ENCODE measurements around the gene UCKL1.
"Not testable (repeated sequence)": the region's sequence is repeated elsewhere in the genome, so short reads cannot be mapped to it uniquely, and the experiment has no call there.

The UCKL1 gene

DNA sequence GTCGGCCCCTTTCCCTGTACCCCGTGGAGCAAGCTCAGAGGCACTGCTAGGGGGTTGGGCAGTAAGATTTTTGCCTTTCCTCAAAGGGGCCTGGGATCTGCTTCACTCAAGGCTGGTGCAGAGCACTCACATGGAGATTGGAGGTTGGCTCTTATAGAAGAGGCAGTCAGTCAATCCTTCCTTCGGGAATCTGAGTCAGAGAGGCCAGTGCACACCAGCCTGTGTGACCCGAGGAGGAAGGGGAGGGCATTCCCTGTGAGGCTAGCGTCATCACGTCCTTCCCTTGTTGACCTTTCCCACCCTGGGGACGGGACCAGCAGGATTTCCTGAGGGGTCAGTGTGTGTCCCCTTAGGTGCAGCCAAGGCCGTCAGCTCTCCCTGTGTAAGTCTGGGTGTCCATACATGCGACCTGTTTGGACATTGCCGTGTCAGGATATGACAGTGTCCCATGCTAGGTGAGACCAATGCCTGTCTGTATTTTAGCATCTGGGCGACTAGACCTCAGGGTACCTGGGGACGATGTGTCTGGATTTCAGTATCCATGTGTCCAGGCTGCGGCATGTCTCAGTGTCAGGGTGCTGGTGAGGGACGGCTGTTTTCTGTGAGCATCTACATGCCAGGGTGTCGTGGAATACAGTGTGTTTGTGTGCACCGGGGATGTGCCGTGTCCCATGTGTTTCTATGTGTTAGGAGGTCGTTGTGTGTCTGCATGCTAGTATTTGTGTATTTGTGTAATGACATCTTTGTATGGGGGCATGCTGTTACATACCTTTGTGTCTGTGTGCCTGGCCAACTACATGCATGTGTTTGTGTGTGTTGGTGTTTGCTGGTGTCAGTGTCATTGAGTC, 16.3 kb upstream of the UCKL1 start:
- DNase-seq = no peak

DNA sequence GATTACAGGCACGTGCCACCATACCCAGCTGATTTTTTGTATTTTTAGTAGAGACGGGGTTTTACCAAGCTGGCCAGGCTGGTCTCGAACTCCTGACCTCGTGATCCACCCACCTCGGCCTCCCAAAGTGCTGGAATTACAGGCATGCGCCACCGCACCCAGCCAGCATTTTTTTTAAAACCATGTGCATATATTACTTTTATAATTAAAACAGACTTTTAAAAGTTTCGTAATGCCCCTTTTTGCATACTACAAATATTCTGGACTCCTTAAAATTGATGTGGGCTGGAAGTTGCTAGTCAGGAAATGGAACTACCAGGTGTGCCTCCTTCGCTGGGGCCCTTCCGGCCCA, 15.7 kb upstream of the UCKL1 start:
- not testable (repeated sequence) for DNase-seq

DNA sequence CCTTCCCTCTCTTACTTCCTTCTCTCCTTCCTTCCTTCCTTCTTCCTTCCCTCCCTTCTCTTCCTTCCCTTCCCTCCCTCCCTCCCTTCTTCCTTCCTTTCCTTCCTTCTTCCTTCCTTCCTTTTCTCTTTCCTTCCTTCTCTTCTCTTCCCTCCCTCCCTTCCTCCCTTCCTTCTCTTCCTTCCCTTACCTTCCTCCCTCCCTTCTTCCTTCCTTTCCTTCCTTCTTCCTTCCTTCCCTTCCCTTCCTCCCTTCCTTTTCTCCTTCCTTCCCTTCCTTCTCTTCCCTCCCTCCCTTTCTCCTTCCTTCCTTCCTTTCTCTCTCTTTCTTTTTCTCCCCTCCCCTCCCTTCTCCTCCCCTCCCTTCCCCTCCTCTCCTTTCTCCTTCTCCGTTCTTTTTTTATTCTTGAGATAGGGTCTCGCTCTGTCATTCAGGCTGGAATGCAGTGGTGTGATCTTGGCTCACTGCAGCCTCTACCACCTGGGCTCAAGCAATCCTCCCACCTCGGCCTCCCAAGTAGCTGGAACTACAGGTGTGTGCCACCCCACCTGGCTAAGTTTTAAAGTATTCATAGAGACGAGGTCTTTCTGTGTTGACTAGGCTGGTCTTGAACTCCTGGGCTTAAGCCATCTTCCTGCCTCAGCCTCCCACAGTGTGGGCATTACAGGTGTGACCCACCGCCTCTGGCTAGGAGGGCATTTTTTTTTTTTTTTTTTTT, 14.7 kb upstream of the UCKL1 start:
- DNase-seq = no peak

DNA sequence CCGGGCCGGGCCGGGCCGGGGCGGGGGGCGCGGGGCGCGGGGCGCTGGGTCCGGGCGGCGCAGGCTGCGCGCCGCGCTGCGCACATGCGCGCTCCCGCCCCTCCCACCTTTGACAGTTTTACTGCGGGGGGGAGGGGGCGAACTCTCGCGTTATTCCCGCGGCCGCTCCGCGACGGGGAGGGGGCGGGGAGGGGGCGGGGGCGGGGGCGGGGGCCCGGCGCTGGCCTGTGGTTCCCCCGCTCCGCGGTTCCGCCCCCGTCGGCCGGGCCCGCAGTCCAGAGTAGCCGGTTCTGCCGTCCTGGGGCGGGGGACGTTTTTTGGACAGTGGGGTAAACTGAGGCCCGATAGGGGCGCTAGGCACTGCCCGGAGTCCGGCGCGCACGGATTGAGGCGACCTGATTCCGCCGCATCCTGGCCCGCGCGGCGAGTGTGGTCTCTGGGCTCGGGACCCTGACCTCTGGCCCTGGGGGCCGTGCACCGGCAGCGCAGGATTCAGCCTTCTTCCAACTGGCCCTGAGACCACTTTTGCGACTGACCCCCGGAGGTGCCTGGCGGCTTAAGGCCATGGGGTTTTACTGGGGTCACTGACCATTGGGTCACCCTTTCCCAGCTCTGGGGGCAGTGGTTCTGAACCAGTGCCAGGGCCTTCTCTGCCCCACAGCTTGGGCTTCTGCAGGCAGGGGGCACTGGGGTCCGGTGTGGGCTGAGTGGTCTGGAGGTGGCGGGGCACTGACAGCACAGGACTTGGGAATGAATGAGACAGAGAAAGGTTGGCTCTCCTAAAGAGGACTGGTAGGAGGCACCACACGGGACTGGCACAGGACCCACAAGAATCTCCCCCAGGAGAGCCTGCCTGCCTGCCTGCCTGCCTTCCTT, 13.9 kb upstream of the UCKL1 start, which contains the start of gene ZNF512B:
Gene ZNF512B (minus strand): TSS at position 93 of the 876 bp plus-strand sequence. CDS start 1,980 bp downstream, outside the sequence.
- peak; percentile 45 to 74 for DNase-seq

DNA sequence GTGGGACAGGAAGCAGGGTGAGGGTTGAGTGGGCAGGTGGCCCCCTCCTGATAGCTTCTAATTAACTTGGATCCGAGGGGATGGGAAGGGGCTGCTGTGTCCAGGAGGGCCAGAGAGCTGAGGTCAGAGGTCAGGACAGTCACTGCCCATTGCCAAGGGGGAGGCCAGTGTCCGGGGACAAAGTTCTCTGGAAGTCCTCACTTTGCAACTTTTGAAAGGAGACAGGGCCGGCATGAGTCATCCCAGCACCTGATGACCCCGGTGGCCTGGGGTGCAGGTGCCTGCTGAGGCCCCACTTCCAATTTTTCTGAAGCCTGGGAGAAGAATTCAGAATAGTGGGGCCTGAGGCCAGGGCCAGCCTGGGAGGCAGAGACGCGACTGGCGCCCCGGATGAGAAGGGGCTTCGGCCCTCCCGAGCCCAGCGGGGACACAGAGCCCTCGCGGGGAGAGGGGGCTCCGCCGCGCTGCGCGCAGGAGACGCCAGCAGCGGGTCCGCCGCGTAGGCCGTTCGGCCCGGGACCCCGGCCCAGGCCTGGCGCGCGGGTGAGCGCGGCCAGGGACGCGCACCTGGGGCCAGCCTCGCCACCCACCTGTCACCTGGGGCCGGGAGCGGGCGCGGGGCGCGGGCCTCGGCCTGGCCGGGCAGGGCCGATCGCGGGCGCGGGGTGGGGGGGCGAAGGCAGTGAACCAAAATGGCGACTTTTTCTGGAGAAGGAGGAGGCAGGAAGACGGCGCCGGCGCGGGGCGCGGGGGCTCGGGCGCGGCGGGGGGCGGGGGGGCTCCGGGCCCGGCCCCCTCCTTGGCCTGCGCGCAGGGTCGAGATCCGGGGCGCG, 12.9 kb upstream of the UCKL1 start:
- no peak for DNase-seq

DNA sequence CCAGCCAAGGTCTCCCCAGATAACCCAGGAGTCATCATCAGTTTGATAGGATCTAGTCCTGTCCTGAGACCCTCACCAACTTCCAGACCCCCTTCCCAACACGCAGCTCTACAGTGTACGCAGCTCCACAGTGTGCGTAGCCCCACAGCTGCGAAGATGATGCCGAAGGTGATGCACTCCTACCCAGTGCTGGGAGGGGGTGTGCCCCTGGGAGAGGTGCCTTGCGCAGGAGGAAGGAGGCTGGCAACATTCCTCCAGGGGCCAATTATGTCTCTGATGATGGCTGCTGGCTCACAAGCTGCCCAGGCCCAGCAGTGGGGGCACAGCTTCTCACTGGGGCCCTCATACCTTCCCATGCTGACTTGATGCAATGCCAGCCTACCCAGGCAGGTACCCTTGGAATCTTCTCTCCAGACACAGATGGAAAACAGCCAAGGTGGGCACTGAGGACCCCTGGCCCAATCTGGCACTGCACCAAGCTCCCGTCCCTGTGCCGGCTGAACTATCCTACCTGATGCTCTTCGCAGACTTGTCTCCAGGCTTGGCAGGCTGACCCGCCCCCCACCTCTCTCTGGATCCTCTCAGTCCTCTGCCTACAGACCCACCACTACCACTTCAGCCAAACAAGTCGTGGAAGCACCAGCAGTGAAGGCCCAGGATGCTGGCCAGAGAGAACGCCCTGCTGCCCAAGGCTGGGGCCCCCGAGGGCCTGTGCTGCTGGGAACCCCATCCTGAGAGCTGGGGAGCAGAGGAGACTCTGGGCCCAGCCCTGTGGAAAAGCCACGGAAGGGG, 12.1 kb upstream of the UCKL1 start:
- DNase-seq = no peak

DNA sequence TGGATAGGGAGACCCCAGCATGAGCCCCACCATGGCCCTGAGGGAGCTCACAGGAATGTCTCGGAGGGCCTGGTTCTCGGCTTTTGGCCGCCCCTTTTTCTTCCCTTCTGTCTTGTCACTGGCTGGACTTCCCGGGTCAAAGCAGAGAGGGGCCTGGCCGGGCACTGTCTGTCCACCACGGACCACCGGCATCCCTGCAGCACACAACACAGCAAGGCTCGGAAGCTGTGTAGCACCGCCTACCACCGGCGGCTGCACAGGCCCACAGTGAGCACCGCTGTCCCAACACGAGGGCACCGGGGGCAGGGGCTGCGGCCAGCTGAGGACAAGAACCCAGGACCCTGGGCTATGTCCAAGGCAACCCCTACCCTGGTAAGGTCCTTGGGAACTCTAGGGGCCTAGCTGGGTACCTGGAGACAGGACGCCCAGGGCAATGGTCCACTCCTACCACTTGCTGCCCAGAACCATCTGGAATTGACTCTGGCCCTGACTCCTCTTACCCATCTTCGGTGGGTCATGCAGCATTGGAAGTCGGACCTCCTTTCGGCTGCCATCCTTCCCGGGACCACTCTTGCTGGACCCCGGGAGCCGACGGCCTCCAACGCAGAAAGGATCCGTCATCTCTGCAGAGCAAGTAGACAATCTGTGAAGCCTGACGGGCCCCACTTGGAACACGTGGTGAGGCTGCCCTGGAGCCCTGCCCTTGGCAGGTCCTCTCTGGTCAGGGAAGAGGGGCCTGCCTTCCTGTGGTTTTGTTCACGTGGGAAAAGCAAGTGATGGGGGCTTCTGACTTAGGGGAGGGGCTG, 11.3 kb upstream of the UCKL1 start:
- no peak for DNase-seq

DNA sequence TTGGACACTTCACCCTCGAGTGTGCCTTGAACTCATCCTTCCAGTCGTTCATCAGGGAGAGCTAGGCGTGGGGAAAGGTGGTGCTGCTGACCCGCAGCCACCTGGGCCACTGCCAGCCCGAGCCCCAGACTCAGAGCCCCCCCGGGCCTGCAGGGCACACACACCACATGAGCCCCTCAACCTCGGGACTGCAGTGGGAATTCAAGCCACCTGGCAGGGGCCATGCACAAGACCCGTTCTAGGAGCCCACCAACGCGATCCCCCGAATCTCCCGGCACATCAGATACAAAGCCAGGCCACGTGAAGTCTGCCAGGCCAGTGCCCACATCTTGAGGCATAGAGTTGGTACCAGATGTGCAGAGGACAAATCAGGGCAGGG, 10.7 kb upstream of the UCKL1 start:
- no peak for DNase-seq

DNA sequence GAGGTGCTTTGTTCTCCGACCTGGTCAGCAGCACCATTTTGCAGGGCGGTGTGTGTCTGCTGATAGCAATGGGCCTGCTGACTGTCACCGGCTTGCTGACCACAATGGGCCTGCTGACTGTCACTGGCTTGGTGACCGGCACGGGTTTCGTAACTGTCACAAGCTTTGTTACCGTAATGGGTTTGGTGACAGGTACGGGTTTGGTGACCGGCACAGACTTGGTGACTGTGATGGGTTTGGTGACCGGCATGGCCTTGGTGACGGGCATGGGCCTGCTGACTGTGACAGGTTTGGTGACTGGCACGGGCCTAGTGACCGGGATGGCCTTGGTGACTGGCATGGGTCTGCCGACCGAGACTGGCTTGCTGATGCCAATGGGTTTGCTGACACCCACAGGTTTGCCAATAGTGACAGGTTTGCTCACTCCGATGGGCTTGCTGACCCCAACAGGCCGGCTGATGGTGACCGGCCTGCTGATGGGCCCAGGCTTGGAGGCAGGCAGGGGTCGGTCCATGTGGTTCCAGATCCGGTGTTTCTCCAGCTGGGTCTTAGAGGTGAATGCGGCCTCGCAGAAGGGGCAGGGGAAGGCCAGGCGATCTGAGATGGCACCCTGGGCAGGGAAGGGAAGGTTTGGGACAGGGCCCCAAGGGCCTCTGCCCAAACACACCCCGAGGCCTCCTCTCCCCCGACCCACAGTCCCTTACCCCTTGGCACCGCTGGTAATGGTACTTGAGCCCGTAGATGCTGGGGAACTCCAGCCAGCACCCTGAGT, 10.1 kb upstream of the UCKL1 start:
- DNase-seq = no peak

DNA sequence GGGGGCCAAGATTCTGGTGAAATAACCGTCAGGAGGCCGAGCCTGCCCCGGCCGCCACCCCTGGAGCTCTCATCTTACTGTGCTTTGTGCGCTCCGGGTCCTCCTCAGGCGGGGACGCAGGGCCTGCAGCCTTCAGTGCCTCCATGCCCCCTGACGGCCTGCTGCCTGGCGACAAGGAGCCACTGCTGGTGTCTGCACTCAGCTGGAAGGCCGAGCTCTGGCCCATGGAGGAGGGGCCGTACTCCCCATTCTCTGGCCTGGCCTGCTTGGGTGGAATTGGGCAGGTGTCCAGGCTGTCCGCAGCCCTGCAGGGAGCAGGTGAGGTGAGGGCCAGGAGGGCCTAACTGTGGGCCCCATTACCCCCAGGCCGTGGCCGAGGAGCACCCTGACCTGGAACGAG, 8.2 kb upstream of the UCKL1 start:
- no peak for DNase-seq

DNA sequence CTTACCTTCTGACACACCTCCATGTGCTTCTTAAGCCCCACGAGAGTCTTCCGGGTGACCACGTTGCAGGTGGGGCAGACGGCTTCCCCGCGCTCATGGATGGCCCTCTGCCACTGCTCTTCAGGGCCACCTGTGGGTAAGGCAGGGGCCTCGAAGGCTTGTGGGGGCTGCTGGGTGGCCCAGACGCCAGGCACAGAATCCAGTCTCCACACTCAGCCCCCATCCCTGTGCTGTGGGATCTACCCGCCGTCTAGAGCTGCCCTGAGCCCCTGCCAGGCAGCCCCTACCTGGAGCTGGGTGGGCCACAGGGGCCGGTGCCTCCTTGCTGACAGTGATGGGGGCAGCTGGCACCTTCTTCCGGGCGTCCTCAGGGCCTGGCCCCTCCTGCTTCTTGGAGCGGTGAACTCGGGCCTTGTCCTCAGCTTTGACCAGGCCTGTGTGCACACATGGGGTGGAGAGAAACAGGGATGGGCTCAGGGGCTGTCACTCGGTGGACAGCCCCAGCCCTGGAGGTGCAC, 7.6 kb upstream of the UCKL1 start:
- DNase-seq = no peak

DNA sequence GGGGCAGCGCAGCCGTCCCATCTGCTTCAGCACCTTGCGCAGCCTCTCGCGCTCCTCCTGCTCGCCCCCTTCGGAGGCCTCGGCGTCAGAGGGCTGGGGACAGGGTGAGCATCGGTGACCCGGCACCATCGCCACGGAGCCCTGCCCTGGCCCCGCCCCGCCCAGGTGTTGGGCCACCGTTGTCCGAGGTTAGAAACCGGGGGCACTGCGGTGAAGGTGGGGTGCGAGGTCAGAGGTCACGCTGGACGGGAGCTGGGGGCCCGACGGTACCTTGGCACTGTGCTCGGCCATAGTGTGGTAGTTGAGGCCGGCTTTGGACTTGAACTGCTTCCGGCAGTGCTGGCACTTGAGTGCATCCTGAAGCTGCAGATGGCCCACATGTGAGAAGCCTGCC, 7.1 kb upstream of the UCKL1 start:
- DNase-seq = no peak

DNA sequence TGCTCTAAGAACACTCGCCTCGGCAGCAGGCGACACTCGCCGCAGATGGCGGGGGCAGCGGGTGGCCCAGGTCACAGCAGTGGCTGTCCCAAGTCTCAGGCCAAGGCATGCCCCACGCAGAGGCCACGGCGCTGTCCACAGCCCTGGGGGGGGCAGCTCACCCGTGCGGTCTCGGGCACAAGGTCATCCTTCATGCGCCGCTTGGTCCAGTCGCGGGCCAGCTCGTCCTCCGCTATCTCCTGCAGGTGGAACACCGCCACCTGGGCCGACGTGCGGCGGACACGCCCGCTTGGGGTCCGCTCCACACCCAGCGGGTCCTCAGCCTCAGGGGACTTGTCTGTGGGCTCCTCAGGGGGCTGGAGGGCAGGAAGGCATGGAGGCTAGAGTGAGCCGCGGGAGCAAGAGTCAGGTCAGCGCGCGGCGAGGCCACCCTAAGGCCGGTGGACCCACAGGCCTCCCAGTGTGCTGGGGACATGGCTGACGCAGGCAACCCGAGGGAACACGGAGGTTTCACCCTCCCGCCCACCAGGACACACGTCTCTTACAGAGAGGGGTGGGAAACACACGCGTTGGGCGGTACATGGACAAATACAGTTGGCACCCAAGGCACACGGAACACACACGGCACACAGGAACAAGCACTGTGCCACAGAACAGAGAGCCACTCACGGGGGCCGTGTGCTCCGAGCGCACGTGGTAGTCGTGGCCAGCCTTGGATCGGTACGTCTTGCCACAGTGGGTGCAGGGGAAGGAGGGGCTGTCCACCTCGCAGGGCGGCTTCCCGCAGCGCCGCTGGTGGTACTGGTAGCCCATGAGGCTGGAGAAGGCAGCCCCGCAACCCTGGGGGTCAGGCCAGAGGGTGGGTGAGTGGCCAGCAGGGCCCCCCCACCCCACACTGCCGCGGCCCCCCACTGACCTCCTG, 6.5 kb upstream of the UCKL1 start:
- DNase-seq = no peak

DNA sequence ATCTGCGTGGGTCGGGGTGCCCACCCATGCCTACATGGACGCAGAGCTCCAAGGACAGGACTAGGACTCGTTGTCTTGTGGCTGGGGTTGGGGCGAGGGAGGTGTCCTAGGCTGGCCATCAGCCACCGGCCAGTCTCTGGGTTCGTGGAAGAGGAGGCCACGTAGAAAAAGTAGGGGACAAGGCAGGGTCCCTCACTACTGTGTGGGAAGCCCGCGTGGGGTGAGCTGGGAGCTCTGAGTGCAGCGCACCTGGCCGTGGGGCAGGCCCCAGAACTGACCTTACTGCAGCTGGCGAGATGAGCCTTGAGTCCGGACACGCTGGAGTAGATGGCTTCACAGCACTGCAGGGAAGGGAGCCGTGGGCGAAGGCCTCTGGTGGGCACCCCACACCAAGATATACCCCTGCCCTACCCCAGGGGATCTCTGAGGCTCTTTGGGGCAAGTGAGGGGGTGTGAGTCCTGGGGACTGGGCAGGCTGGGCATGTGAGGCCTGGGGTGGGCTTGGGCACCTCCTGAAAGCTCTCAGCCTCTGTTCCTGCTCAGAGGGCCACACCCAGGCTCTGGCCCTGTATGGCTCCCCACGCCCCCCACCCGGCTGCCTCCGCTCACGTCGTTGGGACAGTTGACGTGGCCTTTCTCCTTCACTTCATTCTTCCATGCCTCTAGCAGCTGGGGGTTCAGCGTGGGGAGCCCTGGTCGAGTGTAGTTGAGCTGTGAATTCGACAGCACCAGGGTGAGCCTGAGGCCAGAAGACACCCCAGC, 5.6 kb upstream of the UCKL1 start:
- DNase-seq = no peak

DNA sequence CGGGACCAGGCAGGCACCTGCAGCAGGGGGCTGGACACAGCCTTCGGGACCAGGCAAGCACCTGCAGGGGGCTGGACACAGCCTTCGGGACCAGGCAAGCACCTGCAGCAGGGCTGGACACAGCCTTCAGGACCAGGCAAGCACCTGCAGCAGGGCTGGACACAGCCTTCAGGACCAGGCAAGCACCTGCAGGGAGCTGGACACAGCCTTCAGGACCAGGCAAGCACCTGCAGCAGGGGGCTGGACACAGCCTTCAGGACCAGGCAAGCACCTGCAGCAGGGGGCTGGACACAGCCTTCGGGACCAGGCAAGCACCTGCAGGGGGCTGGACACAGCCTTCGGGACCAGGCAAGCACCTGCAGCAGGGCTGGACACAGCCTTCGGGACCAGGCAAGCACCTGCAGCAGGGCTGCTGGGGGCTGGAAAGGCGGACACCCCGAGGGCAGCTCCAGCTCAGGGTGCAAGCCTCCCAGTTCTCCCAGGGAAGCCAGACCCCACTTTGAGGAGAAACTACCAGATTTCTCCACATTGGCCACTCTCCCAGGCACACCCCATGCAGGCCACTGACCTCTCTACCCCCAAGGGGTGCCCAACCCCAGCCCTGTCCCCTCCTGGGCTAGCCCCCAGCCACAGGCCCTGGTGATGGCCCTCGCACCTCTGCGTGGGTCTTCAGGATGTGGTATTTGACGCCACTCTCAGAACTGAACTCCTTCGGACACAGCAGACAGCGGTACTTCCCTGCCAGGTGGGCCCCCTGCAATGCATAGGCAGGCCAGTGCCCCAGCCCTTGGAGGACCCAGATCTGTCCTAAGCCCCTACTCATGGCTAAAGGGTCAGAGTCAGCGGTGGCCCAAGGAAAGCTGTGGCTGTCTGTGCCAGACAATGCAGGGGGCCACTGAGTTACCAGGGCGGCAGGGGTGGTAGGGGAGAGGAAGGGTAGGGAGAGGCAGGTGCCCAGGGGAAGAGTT, 4.7 kb upstream of the UCKL1 start:
- DNase-seq = not testable (repeated sequence)

DNA sequence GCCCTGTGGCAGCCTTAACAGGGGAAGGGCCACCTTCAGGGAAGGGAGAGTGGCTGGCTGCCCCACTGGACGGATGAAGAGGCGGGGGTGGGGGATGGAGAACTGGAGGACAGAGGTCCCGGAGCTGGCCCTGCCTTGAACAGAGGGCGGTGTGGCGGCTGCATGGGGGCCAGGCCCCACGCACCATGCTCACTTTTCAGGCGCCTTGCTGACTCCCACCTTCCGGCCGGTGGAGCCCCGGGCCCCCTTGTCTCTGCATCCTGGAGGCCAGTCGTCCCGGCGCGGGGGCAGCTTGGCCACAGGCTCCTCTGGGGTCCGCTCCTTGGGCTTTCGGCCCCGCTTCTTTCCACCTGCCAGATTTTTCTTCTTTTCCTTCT, 3.5 kb upstream of the UCKL1 start:
- DNase-seq = no peak
